Measurements from ENCODE around the gene CLPTM1L. TPM values are rescaled to one million over a fixed set of nuclear protein-coding genes. Genes with fewer than 3 reads are reported as not detected.
A peak's percentile ranks its signal among the peaks of the same experiment; 100 is the strongest.
"Not testable (repeated sequence)": the region's sequence is repeated elsewhere in the genome, so short reads cannot be mapped to it uniquely, and the experiment has no call there.

Gene CLPTM1L
- total and polyA plus RNA-seq, 2 donors from 2014 or later: 96.6 to 135 TPM

- FAIRE-seq (no peak), DNase-seq (peak in 2 of 5 donors; percentile 31 to 54)
- no peaks in the 10 kb centered on the region for H3K36me3 ChIP-seq (ENCODE audit: control insufficient read depth in 2 of 3, insufficient read depth in 3 of 3, low read length in 3 of 3)
Observed at GRCh38 chr5:1291611-1292080, 53.3 kb downstream of the CLPTM1L start.

GRCh38 chr5:1290956-1291355 is 53.9 kb downstream of the CLPTM1L start:
- peak in 1 of 5 donors; percentile 22 for DNase-seq
- H3K4me3 ChIP-seq (ENCODE audit: low read length in 3 of 3); H3K9me3 ChIP-seq (ENCODE audit: control insufficient read depth in 2 of 3, insufficient read depth in 1 of 3, low read length in 3 of 3); H3K4me1 ChIP-seq (ENCODE audit: control insufficient read depth in 2 of 3, insufficient read depth in 2 of 3, low read depth in 1 of 3, low read length in 3 of 3); H3K27ac ChIP-seq (ENCODE audit: low read depth in 2 of 2, low read length in 2 of 2); H3K9ac ChIP-seq (ENCODE audit: low read length in 3 of 3); FAIRE-seq; H3K36me3 ChIP-seq (ENCODE audit: control insufficient read depth in 2 of 3, insufficient read depth in 3 of 3, low read length in 3 of 3); H3K27me3 ChIP-seq (ENCODE audit: control insufficient read depth, insufficient read depth, low read length); intact Hi-C loops (cut with DNase I): not testable (repeated sequence)

More at GRCh38 chr5:1291611-1292080, 53.3 kb downstream of the CLPTM1L start:
- H3K9ac ChIP-seq (ENCODE audit: low read length in 3 of 3): no peak overlapping the region
- no peak overlapping the region for H3K4me3 ChIP-seq (ENCODE audit: low read length in 3 of 3)
- intact Hi-C loops (cut with DNase I): no loop called here
- no peaks in the 10 kb centered on the region for H3K9me3 ChIP-seq (ENCODE audit: control insufficient read depth in 2 of 3, insufficient read depth in 1 of 3, low read length in 3 of 3)
- peaks cover 0 to 2% (median 0%) of the 10 kb centered on the region in 3 donors for H3K4me1 ChIP-seq (ENCODE audit: control insufficient read depth in 2 of 3, insufficient read depth in 2 of 3, low read depth in 1 of 3, low read length in 3 of 3)
- H3K27ac ChIP-seq (ENCODE audit: low read depth in 2 of 2, low read length in 2 of 2): no peak overlapping the region
- peaks cover 4% of the 10 kb centered on the region for H3K27me3 ChIP-seq (ENCODE audit: control insufficient read depth, insufficient read depth, low read length)
- TF ChIP-seq, protein P1, sequence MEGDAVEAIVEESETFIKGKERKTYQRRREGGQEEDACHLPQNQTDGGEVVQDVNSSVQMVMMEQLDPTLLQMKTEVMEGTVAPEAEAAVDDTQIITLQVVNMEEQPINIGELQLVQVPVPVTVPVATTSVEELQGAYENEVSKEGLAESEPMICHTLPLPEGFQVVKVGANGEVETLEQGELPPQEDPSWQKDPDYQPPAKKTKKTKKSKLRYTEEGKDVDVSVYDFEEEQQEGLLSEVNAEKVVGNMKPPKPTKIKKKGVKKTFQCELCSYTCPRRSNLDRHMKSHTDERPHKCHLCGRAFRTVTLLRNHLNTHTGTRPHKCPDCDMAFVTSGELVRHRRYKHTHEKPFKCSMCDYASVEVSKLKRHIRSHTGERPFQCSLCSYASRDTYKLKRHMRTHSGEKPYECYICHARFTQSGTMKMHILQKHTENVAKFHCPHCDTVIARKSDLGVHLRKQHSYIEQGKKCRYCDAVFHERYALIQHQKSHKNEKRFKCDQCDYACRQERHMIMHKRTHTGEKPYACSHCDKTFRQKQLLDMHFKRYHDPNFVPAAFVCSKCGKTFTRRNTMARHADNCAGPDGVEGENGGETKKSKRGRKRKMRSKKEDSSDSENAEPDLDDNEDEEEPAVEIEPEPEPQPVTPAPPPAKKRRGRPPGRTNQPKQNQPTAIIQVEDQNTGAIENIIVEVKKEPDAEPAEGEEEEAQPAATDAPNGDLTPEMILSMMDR (IDR thresholded peaks at IDR 0.05; ENCODE audit: borderline replicate concordance, extremely low read depth, insufficient read depth): no peak

DNA sequence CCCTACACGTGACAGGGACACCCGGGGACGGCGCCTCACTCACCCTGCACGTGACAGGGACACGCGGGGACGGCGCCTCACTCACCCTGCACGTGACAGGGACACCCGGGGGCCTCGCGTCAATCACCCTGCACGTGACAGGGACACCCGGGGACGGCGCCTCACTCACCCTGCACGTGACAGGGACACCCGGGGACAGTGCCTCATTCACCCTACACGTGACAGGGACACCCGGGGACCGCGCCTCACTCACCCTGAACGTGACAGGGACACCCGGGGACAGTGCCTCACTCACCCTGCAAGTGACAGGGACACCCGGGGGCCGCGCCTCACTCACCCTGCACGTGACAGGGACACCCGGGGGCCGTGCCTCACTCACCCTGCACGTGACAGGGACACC is 55.3 kb downstream of the CLPTM1L start:
- H3K27me3 ChIP-seq (ENCODE audit: control insufficient read depth, insufficient read depth, low read length); FAIRE-seq; intact Hi-C loops (cut with DNase I); H3K4me1 ChIP-seq (ENCODE audit: control insufficient read depth in 2 of 3, insufficient read depth in 2 of 3, low read depth in 1 of 3, low read length in 3 of 3); H3K27ac ChIP-seq (ENCODE audit: low read depth in 2 of 2, low read length in 2 of 2); H3K9ac ChIP-seq (ENCODE audit: low read length in 3 of 3); H3K4me3 ChIP-seq (ENCODE audit: low read length in 3 of 3); H3K9me3 ChIP-seq (ENCODE audit: control insufficient read depth in 2 of 3, insufficient read depth in 1 of 3, low read length in 3 of 3); H3K36me3 ChIP-seq (ENCODE audit: control insufficient read depth in 2 of 3, insufficient read depth in 3 of 3, low read length in 3 of 3): not testable (repeated sequence)
- DNase-seq: peak in 1 of 5 donors; percentile 1

DNA sequence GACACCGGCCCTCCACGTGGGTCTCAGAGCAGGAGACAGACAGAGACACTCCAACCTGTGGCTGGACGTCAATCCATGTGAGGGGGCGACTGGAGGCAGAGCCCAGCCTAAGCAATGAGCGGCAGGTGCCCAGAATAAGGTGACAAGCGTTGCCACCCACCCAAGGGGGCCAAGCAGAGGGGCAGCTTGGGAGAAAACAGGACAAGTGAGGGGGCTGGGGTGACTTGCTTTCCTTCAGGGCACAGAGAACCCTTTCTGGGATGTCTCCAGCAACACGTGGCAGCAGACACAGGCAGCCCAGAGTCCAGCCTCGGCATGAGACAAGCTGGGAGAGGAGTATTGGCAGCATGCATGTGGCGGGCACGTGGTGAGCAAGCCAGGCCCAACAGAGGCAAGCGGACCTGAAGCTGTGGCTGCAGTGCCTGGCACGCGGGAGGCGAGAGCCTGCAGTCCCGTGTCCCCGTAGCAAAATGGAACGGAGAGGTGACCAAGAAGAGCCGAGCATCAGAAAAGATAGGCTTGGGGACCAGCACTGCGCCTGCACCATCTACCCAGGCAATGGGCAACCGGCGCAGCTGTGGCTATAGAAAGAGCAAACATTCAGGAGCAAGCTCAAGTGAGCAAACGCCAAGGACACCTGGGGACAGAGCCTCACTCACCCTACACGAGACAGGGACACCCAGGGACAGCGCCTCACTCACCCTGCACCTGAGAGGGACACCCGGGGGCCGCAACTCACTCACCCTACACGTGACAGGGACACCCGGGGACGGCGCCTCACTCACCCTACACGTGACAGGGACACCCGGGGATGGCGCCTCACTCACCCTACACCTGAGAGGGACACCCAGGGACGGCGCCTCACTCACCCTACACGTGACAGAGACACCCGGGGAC is 56.2 kb downstream of the CLPTM1L start:
- DNase-seq (peak in 2 of 5 donors; percentile 7 to 67), FAIRE-seq (no peak)
- Histone ChIP-seq H3K27me3 (ENCODE audit: control insufficient read depth, insufficient read depth, low read length) (no peaks in the 10 kb centered on the region), H3K9ac (ENCODE audit: low read length in 3 of 3) (no peak overlapping the region), H3K27ac (ENCODE audit: low read depth in 2 of 2, low read length in 2 of 2) (no peak overlapping the region), H3K36me3 (ENCODE audit: control insufficient read depth in 2 of 3, insufficient read depth in 3 of 3, low read length in 3 of 3) (no peaks in the 10 kb centered on the region), H3K4me1 (ENCODE audit: control insufficient read depth in 2 of 3, insufficient read depth in 2 of 3, low read depth in 1 of 3, low read length in 3 of 3) (no peaks in the 10 kb centered on the region), H3K4me3 (ENCODE audit: low read length in 3 of 3) (no peak overlapping the region), H3K9me3 (ENCODE audit: control insufficient read depth in 2 of 3, insufficient read depth in 1 of 3, low read length in 3 of 3) (no peaks in the 10 kb centered on the region)
- intact Hi-C loops (cut with DNase I): no loop called here
- TF ChIP-seq, protein P1 (IDR thresholded peaks at IDR 0.05; ENCODE audit: borderline replicate concordance, extremely low read depth, insufficient read depth): no peak

All from kidney (tissue), 14 donors.